Raji (cell line): ENCODE measurements around the gene HDAC5.

Experiments used
- POLR2A ChIP-seq: IDR thresholded peaks from 2 replicates; pipeline ENCODE4 v1.6.1; 2011; ENCODE audit warnings: low read depth, low read length, control low read depth; ENCODE audit not compliant: insufficient read depth

HDAC5 gene

DNA sequence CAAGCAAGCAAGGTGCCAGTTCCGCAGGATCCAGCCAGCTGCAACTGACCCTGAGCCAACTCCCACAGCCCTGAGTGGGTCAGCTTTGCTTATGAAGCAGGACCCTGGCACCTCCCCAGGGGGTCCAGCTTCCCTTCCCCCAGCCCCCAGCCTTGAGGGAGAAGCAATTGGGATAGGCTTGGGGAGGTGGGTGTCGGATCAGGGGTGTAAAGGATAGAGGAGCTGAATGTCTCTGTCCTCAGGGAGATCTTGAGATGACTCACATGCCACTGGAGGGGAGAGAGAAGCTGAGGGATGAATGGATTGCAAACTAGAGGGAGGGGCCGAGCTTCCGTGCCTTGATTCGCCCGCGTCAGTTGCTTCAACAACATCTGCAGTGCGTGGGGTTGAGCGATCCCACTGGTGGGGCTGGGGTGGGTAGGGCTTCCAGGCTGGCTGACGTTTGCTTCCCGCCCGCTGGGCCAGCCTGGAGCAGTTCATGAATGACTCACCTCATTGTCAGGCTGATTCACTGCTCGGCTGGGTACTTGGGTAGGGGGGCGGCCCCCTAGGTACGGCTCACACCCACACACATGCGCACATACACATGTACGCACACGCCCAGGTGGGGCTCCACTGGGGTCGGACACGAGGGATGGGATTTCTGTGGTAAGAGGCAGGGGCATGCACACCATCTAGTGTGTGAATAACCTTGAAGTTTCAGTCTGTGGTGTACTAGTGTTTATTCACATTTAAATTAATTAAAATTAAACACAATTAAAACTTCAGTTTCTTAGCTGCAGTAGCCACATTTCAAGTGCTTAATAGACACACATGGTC lies 14.7 kb upstream of the HDAC5 start:
- no peak for TF ChIP-seq POLR2A

DNA sequence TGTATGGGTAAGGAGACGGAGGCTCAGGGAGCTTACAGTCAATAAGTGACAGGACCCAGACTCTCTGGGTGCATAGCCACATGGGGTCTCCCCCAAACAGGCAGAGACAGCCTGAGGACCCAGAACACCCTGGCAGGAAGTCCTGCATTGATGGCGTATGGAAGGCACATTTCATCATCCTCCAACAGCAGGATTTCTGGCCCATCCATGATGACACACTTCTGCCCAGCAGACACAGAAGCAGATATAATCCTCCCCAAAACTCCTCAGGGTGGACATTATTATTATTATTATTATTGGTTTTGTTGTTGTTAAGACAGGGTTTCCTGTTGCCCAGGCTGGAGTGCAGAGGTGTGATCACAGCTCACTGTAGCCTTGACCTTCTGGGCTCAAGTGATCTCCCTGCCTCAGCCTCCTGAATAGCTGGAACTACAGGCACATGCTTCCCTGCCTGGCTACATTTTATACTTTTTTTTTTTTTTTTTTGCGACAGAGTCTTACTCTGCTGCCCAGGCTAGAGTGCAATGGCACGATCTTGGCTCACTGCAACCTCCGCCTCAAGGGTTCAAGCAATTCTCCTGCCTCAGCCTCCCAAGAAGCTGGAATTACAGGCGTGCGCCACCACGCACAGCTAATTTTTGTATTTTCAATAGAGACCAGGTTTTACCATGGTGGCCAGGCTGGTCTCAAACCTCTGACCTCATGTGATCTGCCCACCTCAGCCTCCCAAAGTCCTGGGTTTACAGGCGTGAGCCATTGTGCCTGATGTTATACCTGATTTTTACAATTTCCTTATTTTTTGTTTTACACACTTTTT lies 11.5 kb upstream of the HDAC5 start:
- TF ChIP-seq POLR2A = no peak

DNA sequence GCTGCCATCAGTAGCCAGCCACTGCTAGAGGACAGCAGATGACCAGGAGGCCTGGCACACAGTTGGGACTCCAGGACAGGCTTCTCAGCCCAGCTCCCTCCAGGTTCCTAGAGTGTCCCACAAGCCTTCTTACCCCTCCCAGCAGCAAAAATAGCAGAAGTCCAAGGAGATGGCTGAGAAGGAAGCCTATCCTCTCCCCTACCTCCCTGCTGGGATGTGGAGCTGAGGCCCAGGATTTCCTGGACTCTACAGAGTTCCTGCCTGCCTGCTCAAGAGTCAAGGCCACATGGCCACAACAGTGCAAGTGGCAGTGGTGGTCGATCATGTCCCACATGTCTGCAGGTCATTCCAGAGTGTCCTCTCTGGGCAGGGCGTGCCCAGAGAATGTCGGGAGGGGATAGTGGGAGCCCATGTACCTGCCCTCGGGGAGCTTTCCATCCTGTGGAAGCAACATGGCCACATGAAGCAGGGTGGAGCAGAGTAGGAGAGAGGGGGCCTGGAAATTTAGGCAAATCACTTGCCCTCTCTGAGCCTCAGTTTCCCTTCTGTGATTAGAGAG lies 10.6 kb upstream of the HDAC5 start:
- TF ChIP-seq POLR2A = no peak

DNA sequence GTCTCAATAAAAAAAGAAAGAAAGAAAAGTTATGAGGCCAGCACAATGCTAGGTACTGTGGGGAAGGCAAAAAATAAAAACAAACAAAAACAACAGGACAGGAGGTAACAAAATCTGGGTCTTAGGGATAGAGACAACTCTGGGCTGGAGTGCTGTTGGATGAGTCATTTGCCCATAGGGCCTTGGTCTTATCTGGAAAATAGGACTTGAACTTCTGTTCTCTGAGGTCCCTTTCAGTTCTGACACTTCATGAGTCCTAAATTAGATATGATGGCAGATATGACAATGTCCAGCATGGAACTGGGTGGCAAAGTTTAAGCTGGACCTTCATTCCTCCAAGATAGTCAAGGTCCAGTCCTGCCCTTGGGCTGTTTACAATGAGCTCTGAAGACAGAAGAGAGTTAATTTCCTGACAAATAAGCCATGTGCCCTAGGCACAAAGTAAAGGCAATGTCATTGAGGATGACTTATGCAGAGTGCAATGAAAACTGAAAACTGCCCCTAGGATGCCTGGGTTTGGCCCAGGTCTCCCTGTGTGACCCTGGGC lies 8.9 kb upstream of the HDAC5 start:
- no peak for TF ChIP-seq POLR2A

DNA sequence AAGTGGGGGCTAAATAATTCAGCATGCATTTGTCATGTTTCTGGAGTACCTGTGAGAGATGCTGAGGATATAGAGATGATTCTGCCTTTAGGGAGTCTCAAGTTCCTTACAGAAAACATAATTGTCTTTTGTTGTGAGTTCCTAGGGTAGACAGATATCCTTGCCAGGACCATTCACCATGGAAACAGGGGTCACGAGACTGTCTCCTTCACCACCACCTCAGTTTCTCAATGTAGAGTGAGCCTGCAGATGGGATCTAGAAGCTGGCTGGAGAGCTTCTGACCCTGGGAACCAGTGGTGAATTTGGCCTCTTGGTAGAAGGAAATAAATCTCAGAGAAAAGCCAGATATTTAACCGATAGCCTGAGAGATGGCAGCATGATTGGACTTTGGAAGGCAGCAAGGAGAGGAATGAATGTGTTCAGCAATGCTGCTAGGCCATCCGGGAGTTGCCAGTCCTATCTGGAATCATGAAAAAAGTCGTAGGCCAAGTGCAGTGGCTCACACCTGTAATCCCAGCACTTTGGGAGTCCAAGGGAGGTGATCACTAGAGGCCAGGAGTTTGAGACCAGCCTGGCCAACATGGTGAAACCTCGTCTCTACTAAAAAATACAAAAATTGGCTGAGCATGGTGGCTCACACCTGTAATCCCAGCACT lies 7.4 kb upstream of the HDAC5 start:
- no peak for TF ChIP-seq POLR2A

DNA sequence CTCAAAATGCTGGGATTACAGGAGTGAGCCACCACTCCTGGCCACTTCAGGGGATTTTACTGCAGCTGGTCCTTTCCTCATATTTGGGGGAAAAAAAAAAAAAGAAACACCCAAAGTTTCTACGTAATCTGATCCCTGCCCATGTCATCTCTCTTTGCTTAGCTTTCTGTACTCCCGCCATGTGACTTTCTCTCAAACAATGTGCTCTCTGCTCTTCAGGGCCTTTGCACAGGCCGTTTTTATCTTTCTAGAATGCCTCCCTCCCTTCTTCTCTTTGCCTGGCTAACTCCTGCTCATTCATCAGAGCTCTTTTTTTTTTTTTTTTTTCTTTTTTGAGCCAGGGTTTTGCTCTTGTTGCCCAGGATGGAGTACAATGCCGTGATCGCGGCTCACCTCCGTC lies 4.9 kb upstream of the HDAC5 start:
- TF ChIP-seq POLR2A = no peak

DNA sequence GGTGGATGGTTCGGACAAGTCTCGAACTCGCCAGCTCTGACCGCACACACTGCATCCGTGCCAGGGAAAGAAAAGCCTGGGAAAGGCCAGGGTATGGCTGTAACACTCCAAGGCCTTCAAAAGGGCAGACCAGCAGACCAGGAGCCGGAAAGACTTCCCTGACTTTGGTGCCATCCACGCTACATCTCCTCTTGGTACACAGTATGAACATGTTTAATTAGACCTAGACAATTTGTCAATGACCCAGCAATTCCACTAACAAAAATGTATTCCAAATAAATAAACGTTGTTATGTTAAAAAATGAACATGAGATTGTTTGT lies 637 bp upstream of the HDAC5 start:
- TF ChIP-seq POLR2A = no peak; the same call in 1 of the 2 replicates

DNA sequence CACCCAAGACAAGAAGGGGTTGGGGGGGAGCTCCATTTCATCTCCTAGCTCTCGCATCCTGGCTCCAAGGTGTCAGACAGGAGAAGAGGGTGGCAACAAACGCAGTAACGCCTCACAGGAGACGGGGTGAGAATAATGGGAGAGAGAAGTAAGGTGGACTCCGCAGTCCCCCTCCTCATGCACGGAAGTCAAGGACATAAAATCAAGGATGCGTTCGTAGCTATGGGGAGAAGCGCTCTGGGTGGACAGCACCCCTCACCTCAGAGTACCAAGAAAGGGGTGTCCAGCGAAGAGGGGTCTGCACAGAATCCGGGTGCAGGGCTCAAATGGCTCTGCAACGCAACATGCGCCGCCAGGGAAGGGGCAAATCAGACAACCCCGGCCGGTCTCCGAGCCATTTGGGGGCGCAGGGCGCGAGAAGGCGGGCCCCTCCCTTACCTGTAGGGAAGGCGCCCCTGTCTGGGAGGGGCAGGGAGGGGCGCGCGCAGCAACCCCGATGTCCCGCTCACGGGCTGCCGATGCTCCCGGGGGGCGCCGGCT lies 555 bp downstream of the HDAC5 start:
- TF ChIP-seq POLR2A = no peak

DNA sequence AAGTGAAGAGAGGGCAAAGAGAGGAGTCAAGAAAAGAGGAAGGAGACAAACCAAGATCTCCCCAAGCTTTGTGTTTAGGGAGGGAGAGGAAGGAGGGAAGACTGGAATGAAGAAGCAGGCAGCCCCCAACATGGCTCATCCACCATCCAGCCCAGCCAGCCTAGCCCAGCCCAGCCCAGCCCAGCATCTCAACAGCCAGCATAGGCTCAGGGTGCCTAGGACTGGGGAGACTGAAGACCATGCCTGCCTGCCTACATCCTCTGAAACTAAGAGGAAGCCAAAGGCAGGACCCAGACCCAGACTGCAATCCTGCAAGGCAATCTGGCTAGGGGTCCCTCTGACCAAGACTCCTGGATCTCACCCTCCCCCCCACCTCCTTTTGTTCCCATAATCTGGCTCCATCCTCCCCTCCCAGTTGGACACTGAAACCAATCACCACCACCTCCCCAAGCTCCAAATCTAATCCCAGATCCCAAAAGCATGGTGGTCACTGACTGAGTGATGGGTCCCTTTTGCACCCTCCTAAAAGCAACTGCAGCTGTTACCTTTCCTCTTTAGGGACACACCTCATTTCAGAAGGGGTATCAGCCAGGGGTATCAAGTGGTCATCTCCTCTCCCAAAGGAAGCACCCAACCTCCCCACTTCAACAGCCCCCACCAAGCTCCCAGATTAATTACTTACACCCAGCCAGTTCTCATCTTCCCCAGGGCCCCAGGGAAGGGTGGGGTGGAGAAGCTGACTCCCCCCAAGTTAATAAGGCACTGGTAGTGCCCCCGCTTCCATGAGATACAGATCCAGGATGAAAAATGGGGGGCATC lies 1.2 kb downstream of the HDAC5 start:
- no peak for TF ChIP-seq POLR2A

DNA sequence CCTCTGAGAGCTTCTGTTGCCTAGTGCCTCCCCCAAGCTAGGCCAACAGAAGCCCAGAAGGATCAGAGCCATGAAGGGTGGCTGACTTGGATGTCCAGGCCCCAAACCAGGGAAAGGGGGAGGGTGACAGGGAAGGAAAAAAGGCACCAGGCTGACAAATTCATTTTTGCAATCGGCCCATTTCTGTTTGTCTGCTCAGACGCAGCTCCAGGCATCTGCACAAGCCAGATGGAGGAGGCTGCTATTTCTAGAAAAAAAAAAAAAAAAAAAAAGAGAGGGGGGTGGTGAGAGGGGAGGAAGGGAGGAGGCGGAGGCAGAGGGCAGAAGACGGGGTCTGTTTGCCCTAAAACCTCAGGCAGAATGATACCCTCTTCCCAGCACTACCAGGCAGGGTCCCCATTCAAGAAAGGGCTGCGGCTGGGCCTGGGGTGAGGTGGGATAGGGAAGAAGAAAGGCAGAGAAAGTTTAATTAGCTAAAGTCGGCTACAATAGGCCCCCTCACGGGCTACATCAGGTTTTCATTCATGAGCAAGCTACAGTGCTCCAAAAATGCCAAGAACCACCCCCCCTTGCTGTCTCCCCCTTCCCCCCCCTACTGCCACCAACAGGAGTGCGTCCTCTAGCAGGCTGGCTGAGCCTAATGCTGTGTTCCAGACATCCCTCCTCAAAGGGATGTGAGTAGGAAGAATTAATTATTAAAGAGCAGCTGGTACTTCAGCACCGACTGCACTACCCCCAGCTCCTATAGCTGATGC lies 2.4 kb downstream of the HDAC5 start:
- no peak for TF ChIP-seq POLR2A

DNA sequence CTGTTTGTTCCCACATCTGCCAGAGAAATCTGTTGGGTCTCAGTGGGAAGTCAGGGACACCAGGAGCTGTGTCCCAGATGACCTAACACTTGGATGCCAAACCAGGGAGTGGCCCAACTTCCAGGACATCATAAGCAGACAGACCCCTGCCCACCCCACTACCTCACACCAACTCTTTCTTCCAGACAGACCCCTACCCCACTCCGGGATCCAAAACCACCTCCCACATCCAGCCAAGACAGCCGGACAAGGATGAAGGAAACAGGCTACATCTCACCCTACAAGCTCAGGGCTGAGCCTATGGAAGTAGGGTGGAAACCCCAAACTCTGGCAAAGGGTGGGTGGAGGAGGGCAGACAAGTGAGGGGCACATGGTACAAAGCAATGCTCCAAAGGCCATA lies 3.6 kb downstream of the HDAC5 start:
- TF ChIP-seq POLR2A = no peak

DNA sequence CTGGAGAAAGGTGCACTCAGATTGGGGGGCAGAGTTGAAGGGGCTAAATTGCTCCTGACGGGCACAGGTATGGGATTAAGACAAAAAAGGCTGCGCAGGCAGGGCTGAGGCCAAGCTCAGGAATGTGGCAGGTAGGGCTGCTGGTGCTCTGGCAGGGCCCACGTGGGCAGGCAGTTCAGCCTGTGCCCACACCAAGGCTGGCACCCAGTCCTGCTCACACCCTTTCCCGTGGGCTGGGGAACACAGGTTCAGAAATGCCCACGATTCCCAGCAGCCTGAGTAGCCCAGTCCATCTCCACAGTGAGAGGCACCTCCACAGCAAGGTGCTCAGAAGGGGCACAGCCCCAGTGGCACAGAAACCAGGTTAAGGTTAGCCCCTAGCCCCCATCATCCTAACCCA lies 4.4 kb downstream of the HDAC5 start:
- no peak for TF ChIP-seq POLR2A

DNA sequence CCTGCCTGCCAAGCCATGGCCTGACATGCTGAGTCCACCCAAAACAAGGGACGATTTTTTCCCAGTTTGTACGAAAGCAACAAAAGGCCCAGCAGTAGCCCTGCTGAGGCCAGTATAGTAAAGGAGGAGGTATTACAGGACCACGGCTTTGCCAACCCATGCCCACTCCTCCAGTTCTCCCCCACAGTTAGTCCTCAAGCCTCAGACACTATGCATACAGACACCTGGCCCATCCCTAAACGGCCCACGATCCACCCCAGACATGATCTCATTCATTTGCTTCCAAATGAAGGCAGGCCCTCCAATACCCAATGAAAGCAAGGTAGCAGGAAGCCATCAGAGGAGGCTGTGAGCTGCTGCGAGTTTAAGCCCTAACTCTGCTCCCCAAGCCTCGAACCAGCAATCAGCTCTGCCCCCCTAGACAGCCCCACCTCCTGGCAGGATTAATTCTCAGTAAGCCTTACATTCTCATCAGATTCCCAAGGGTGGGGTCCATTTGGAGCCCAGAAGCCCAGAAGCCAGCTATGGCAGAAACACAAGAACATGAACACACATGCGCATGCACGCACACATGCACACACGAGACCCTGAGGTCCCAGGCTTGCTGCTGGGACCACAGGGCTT lies 4.9 kb downstream of the HDAC5 start:
- TF ChIP-seq POLR2A = no peak
